Thyroid gland (tissue), 4 donors: Measurements from ENCODE around the gene C5. TPM values are rescaled to one million over a fixed set of nuclear protein-coding genes. Genes with fewer than 3 reads are reported as not detected.
A peak's percentile ranks its signal among the peaks of the same experiment; 100 is the strongest.

ENCODE experiments used
- DNase-seq, 2 donors: peaks; one replicate each; pipeline ENCODE4 v3.0.0-alpha.2; 2019
- H3K27ac ChIP-seq, 3 donors: fragments of 200-600 bp; sonication (generic); 1 replicate in 2 of 3; 2 replicates in 1 of 3; pipeline ENCODE4 v1.5.1; 2016 to 2019; ENCODE audit warnings: mild to moderate bottlenecking in 1 of 3, moderate library complexity in 1 of 3
- H3K27me3 ChIP-seq: fragments of 200-600 bp; sonication (generic); one replicate; pipeline ENCODE4 v1.5.1; 2019
- H3K36me3 ChIP-seq, 2 donors: fragments of 200-600 bp; sonication (generic); one replicate each; pipeline ENCODE4 v1.5.1; 2016 to 2019
- H3K4me1 ChIP-seq, 2 donors: fragments of 200-600 bp; sonication (generic); one replicate each; pipeline ENCODE4 v1.5.1; 2017 to 2019
- H3K4me3 ChIP-seq, 3 donors: fragments of 200-600 bp; sonication (generic); replicated peaks in 1 of 3; 1 replicate in 2 of 3; 2 replicates in 1 of 3; pipeline ENCODE4 v1.5.1; 2016; ENCODE audit warnings: mild to moderate bottlenecking in 1 of 3
- H3K9me3 ChIP-seq: fragments of 200-600 bp; sonication (generic); one replicate; pipeline ENCODE4 v1.5.1; 2017
- POLR2A ChIP-seq, 2 donors: fragments of 450-650 bp; IDR thresholded peaks; one replicate each; pipeline ENCODE4 v1.6.1; 2017; ENCODE audit warnings: antibody characterized with exemption in 2 of 2, mild to moderate bottlenecking in 2 of 2, moderate library complexity in 1 of 2
- WGBS, 2 donors: methylation state at CpG; one replicate each; pipeline ENCODE4 v1.1.5; 2017; 5-methylcytosine and 5-hydroxymethylcytosine counted together
- intact Hi-C: fragments of 100-400 bp; cut with DNase I; formaldehyde crosslinking; loops from one replicate; pipeline ENCODE4 v1.15.1; 2023
- total RNA-seq, 4 donors: library from RNA; depleted of rRNA; stranded (reverse); fragments of >200 nt; gene quantifications; one replicate each; pipeline ENCODE4 v1.2.3, GENCODE V29; 2016
- TF ChIP-seq, protein P1 (sequence below), 6 experiments: fragments of 200-600 bp in 3 of 6; fragments of 450-650 bp in 3 of 6; sonication (generic) in 3 of 6; IDR thresholded peaks; one replicate each; pipeline ENCODE4 v1.5.1; 2016 to 2019; ENCODE audit warnings: antibody characterized with exemption in 6 of 6, mild to moderate bottlenecking in 2 of 6, inconsistent platforms in 1 of 6, moderate library complexity in 1 of 6

The C5 gene
- total RNA-seq, 4 donors from 2014 or later = 1.7 to 3.4 (median 2.8) TPM

- no peaks in the 10 kb centered on the region for H3K9me3 ChIP-seq
- H3K4me1 ChIP-seq = peaks cover 0 to 18% of the 10 kb centered on the region in 2 donors
- no peak for TF ChIP-seq POLR2A (IDR thresholded peaks at IDR 0.05)
- TF ChIP-seq, protein P1, sequence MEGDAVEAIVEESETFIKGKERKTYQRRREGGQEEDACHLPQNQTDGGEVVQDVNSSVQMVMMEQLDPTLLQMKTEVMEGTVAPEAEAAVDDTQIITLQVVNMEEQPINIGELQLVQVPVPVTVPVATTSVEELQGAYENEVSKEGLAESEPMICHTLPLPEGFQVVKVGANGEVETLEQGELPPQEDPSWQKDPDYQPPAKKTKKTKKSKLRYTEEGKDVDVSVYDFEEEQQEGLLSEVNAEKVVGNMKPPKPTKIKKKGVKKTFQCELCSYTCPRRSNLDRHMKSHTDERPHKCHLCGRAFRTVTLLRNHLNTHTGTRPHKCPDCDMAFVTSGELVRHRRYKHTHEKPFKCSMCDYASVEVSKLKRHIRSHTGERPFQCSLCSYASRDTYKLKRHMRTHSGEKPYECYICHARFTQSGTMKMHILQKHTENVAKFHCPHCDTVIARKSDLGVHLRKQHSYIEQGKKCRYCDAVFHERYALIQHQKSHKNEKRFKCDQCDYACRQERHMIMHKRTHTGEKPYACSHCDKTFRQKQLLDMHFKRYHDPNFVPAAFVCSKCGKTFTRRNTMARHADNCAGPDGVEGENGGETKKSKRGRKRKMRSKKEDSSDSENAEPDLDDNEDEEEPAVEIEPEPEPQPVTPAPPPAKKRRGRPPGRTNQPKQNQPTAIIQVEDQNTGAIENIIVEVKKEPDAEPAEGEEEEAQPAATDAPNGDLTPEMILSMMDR (IDR thresholded peaks at IDR 0.05) = no peak
- no peaks in the 10 kb centered on the region for H3K27me3 ChIP-seq
- no peaks in the 10 kb centered on the region for H3K36me3 ChIP-seq
- H3K27ac ChIP-seq = no peak overlapping the region
- WGBS, 2 donors = 49 to 59% methylated on average over 8 of the region's 8 CpGs
- intact Hi-C loops = no loop called here
- H3K4me3 ChIP-seq = no peak overlapping the region
- DNase-seq = no peak
These were observed 128.4 kb downstream of the C5 start for GRCh38 chr9:120921661-120922181.

- no peaks in the 10 kb centered on the region for H3K27me3 ChIP-seq
These were observed 129.3 kb downstream of the C5 start for GRCh38 chr9:120920806-120921178.

DNA sequence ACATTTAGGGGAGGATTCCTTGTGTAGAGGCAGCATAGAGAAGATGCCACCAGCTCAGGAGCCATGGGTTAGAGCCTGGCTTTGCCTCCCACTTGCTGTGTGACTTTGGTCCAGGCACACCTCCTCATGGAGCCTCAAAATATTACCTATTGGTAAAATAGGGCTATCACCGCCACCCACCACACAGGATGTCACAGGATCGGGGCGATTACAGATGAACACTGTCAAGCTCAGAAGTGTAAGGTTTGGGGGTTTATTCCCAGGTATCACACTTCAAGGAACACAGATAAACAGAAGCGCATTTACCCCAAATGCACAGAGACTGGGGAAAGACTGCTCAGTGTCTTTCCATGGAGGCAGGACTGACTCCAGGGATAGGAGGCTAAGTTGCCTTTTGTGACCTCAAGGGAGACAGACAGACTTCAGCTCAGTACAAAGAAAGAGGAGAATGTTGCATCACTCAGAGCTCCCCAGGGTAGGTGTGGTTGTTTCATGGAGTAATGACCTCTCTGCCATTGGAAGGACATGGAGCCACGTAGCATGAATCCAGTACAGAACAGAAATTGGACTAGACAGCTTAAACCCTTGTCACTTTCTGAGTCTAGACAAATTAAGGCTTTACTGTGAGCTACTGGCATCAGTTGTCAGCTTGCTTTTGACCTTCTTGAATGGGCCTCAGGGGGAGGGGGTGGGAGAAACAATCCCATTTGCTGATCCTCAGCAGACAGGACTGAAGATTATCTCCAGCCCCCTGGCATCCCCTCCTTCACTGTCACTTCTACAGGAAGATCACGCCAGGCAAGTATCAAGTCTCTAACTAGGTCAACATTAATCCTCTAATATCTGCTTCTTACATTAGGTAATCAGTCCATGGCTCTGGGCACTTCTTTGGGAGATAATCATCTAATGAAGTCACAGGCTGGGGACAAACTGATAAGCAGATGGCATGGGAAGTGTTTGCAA, 130.0 kb downstream of the C5 start:
- TF ChIP-seq, protein P1 (IDR thresholded peaks at IDR 0.05) = no peak
- no peak for TF ChIP-seq POLR2A (IDR thresholded peaks at IDR 0.05)
- WGBS, 2 donors = 91 to 94% methylated on average over 6 of the region's 6 CpGs
- Histone ChIP-seq H3K4me3 (no peak overlapping the region), H3K4me1 (peaks cover 0 to 18% of the 10 kb centered on the region in 2 donors), H3K9me3 (no peaks in the 10 kb centered on the region), H3K27me3 (no peaks in the 10 kb centered on the region), H3K27ac (peak overlapping the region; percentile 11 to 63 (median 54)), H3K36me3 (no peaks in the 10 kb centered on the region)
- intact Hi-C loops = no loop called here
- no peak for DNase-seq

More at GRCh38 chr9:120920806-120921178, 129.3 kb downstream of the C5 start:
- Histone ChIP-seq H3K4me1 (peaks cover 0 to 18% of the 10 kb centered on the region in 2 donors), H3K27ac (peak overlapping the region in 1 of 3 donors; percentile 21), H3K36me3 (no peaks in the 10 kb centered on the region), H3K4me3 (no peak overlapping the region), H3K9me3 (no peaks in the 10 kb centered on the region)
- TF ChIP-seq POLR2A (IDR thresholded peaks at IDR 0.05) = no peak
- TF ChIP-seq, protein P1 (IDR thresholded peaks at IDR 0.05) = no peak
- intact Hi-C loops = no loop called here
- DNase-seq = no peak
- WGBS, 2 donors = 71 to 93% methylated on average over 2 to 3 of the region's 3 CpGs

DNA sequence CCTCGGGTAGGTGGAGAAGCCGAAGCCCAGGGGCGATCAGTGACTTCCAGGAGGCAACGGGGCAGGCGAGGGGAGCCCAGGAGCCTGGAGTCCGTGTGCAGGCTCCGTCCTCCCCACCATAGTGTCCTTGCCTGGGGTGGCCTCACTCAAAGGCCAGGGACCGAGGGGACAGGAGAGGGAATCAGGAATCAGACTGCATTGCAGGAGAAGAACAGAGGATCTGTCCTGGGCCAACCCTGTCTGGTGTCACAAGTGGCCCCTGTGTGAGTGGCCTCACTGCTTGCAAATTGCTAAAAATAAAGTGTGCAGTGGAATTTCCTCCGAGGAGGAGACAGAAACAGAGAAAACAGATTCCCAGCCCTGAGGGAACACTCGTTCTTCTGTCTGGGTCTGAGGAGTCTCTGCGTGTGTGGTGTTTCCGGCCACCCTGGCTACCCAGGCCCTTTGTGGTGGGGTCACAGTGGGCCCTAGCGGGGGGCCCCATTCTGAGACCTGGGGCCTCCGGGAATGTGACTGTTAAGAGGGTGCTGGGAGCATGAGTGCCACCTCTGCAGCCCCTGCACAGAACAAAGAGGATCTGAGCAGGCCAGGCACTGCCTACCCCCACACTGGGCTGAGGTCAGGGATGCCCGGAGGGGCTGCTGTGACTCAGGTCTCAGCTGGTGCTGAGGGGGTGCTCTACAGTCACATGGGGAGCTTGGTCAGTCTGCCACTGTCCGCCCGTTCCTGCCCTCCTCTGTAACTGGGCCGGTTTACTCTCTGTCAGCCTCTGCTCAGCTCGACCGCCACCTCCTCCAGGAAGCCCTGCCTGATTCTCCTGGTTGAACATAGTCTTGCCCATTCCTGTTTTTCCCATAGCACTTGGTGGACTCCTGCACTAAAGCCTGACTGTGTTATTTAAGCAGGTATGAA, 130.9 kb downstream of the C5 start:
- 73 to 75% methylated on average over 16 to 19 of the region's 20 CpGs for WGBS, 2 donors
- Histone ChIP-seq H3K9me3 (no peaks in the 10 kb centered on the region), H3K4me1 (peaks cover 0 to 18% of the 10 kb centered on the region in 2 donors), H3K27ac (peak overlapping the region; percentile 11 to 63 (median 59)), H3K36me3 (no peaks in the 10 kb centered on the region), H3K4me3 (no peak overlapping the region), H3K27me3 (no peaks in the 10 kb centered on the region)
- intact Hi-C loops = no loop called here
- TF ChIP-seq, protein P1 (IDR thresholded peaks at IDR 0.05) = no peak
- TF ChIP-seq POLR2A (IDR thresholded peaks at IDR 0.05) = no peak
- DNase-seq = no peak
